H1 (cell line): Measurements from ENCODE around the gene DEFB113. TPM values are rescaled to one million over a fixed set of nuclear protein-coding genes. Genes with fewer than 3 reads are reported as not detected.

ENCODE experiments used
- CHD7 ChIP-seq: fragments of 300-600 bp; sonication (generic); IDR thresholded peaks from 2 replicates; pipeline ENCODE4 v1.7.1; 2012; ENCODE audit warnings: low read length, moderate library complexity, mild to moderate bottlenecking, inconsistent platforms; ENCODE audit not compliant: insufficient replicate concordance
- polyA plus RNA-seq, 7 experiments: library from polyadenylated mRNA; depleted of rRNA in 3 of 7; stranded (reverse) in 5 of 7; unstranded in 2 of 7; fragments of >200 nt in 5 of 7; fragments of 200-250 nt in 2 of 7; gene quantifications; 1 replicate in 5 of 7; 2 replicates in 1 of 7; 4 replicates in 1 of 7; pipeline versions ENCODE4 v1.2.1 to v1.2.3, GENCODE V29; 2011 to 2013; ENCODE audit warnings: missing spikeins in 2 of 7, mixed read lengths in 2 of 7
- total RNA-seq: library from RNA; stranded (reverse); fragmentation: NEBNext Ultra II Directional; extraction: Animal tissue kit (Norgen Biotek cat#: 25700); gene quantifications from 2 replicates; pipeline ENCODE4 v1.2.1, GENCODE V29; 2021

The DEFB113 gene
- total and polyA plus RNA-seq, 2 of the 8 experiments (the other 6 are each of a cell fraction or from before 2014, with no cell fraction given): not detected

- TF ChIP-seq CHD7: no peak
Measured at GRCh38 chr6:49937017-49937416, 32.4 kb downstream of the DEFB113 start (continued).
